Activated CD4-positive, alpha-beta T cell treated with anti-CD3 and anti-CD28 coated beads, Interleukin-2, amount 10 ng/mL, durations not matched to agents 7 days and 5 days (primary cell): ENCODE results near the gene PHKA2. TPM values are rescaled to one million over a fixed set of nuclear protein-coding genes. Genes with fewer than 3 reads are reported as not detected.

Experiments used
- CTCF ChIA-PET: fragments of 350-600 bp; sonication (Branson Sonifier 250); formaldehyde crosslinking; loops from one replicate; lab custom pipeline; 2021; ENCODE audit warnings: antibody characterized with exemption; lab: Charles Lee
- POLR2A ChIA-PET: fragments of 350-600 bp; sonication (Branson Sonifier 250); formaldehyde crosslinking; loops from one replicate; lab custom pipeline; 2021; ENCODE audit warnings: antibody characterized with exemption; lab: Charles Lee
- DNase-seq: peaks from one replicate; pipeline ENCODE4 v3.0.0-alpha.2; 2020
- H3K27ac Mint-ChIP-seq: one replicate; pipeline ENCODE4 v1.8.0; 2021; ENCODE audit warnings: mild to moderate bottlenecking, moderate library complexity, mixed read lengths
- H3K27me3 Mint-ChIP-seq: one replicate; pipeline ENCODE4 v1.8.0; 2021; ENCODE audit warnings: mixed read lengths
- H3K36me3 Mint-ChIP-seq: one replicate; pipeline ENCODE4 v1.8.0; 2021; ENCODE audit warnings: low read depth, mixed read lengths
- H3K4me1 Mint-ChIP-seq: one replicate; pipeline ENCODE4 v1.8.0; 2021; ENCODE audit warnings: mixed read lengths
- H3K4me3 Mint-ChIP-seq: one replicate; pipeline ENCODE4 v1.8.0; 2021; ENCODE audit warnings: mild to moderate bottlenecking, moderate library complexity, mixed read lengths
- H3K9me3 Mint-ChIP-seq: one replicate; pipeline ENCODE4 v1.8.0; 2021; ENCODE audit warnings: mixed read lengths
- total RNA-seq, 2 experiments: library from RNA; stranded (reverse); gene quantifications; one replicate each; pipeline ENCODE4 v1.2.3, GENCODE V29; 2021

Gene PHKA2
- total RNA-seq, 2 experiments from 2014 or later: 27.5 to 27.8 TPM

DNA sequence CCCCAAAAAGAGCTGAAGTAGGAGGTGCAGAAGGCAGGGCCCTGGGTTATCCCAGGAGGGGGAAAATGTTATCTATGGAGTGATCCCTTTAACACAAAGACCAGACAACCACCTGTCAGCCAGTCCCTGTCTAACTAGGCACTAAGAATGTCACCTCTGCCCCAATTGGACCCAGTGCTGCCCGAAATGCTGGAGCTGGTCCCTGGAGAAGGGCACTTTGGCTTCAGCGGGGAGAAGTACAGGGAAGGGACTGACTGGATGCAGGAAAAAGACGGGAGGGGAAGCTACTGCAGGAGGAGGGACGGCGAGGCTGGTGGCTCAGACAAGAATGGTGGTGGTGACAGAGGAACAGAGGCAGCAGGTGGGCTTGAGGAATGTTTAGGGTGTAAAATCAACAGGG lies 17.3 kb downstream of the PHKA2 start:
- CTCF ChIA-PET: interaction anchor here (1.1 to 1.4 kb wide), 2 partner anchors 15 to 25 kb away, joined by 3 to 4 read pairs; no protein-coding TSS in a partner anchor
- no peak overlapping the region for H3K4me3 Mint-ChIP-seq
- peak overlapping the region; percentile 25 for H3K27ac Mint-ChIP-seq
- no peak for DNase-seq
- no peaks in the 10 kb centered on the region for H3K9me3 Mint-ChIP-seq
- H3K27me3 Mint-ChIP-seq: no peaks in the 10 kb centered on the region
- peaks cover 18% of the 10 kb centered on the region for H3K4me1 Mint-ChIP-seq
- H3K36me3 Mint-ChIP-seq: no peaks in the 10 kb centered on the region
- POLR2A ChIA-PET: no interaction called here

DNA sequence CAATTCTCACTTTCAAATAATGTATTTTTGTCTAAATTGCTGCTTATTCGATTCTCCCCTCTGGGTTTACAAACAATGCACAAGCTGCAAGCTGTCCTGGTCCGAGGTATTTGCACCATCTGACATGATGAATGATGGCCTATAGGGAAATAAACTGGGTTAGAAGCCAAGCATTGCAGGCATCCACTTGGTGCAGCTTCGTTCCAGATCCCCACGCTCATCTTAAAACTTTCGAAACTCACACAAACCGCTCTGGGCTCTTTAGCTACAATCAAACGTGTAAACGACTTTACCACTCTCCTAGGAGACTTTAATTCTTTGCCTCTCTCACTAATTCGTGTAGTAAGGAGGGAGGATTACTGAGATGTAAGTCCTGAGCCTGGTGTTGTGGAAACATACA lies 19.0 kb downstream of the PHKA2 start:
- no peak overlapping the region for H3K4me3 Mint-ChIP-seq
- POLR2A ChIA-PET: no interaction called here
- H3K4me1 Mint-ChIP-seq: peaks cover 25% of the 10 kb centered on the region
- no peaks in the 10 kb centered on the region for H3K36me3 Mint-ChIP-seq
- DNase-seq: no peak
- H3K9me3 Mint-ChIP-seq: no peaks in the 10 kb centered on the region
- CTCF ChIA-PET: interaction anchor here (1.3 kb wide), 1 partner anchor 16 kb away, joined by 3 read pairs; no protein-coding TSS in a partner anchor
- no peaks in the 10 kb centered on the region for H3K27me3 Mint-ChIP-seq
- H3K27ac Mint-ChIP-seq: no peak overlapping the region

DNA sequence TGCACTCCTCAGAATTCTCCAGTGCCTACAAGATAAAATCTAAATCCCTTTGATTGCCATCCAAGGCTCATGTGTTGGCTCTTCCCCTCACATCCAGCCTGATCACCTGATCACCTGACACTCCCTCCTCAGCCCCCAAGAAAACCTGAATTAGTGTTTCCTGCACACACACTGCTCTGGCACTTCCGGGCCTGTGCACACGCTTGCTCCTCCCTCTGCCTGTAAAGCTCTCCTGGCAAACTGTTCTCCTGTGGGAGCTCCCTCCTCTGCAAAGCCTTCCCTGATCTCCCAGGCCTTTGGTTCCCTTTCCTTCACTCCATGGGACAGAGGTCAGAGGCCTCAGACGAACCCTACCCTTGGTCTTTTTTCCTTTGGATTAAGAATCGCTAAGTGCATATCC lies 19.9 kb downstream of the PHKA2 start:
- CTCF ChIA-PET: interaction anchor here (1.3 kb wide), 1 partner anchor 15 kb away, joined by 3 read pairs; no protein-coding TSS in a partner anchor
- H3K36me3 Mint-ChIP-seq: no peaks in the 10 kb centered on the region
- H3K27ac Mint-ChIP-seq: peak overlapping the region; percentile 47

DNA sequence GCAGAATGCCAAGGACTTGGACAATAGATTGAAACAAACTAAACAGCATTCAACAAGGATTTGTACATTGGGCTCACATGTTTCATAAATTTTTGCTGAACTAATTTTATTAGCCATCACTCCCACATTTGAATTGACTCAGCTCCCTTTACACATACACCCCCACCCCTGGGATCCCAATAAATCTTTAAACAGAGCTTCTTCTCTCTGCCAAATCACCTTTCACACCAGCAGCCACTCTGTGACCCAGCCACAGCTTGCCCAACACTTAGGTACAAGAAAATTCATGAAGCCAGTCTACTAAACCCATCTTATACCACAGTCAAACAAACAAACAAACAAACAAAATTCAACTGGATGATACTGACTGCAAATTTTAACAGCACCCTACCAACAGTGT lies 21.6 kb downstream of the PHKA2 start:
- ChIA-PET CTCF (interaction anchor here (1.0 kb wide), 1 partner anchor 9 kb away, joined by 4 read pairs; no protein-coding TSS in a partner anchor), POLR2A (no interaction called here)

More for the DNA sequence above, 19.9 kb downstream of the PHKA2 start:
- no peak for DNase-seq
- Mint-ChIP-seq H3K4me1 (peaks cover 29% of the 10 kb centered on the region), H3K4me3 (no peak overlapping the region), H3K27me3 (no peaks in the 10 kb centered on the region), H3K9me3 (no peaks in the 10 kb centered on the region)
- POLR2A ChIA-PET: no interaction called here

DNA sequence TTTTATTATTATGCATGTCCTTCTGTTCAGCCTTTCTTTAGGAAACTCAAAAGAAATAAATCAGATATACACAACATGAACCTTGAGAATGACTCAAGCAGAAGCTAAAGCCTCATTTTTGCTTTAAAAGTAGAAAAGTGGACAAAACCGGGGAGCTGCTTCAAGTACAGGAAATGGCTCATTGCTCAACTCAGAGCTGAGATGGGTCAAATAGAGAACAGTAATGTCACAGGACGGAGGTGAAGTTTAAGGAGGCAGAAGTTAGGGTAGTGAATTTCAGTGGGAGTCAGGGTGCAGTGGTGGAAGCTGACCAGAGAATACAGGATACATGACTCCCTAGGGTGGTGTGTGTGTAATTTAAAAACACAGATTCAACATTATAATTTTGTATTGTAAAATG lies 22.2 kb downstream of the PHKA2 start:
- ChIA-PET POLR2A (no interaction called here), CTCF (interaction anchor here (1.0 kb wide), 1 partner anchor 10 kb away, joined by 4 read pairs; no protein-coding TSS in a partner anchor)
- Mint-ChIP-seq H3K27ac (no peak overlapping the region), H3K4me3 (no peak overlapping the region), H3K36me3 (no peaks in the 10 kb centered on the region), H3K27me3 (no peaks in the 10 kb centered on the region), H3K4me1 (peaks cover 29% of the 10 kb centered on the region), H3K9me3 (no peaks in the 10 kb centered on the region)
- DNase-seq: no peak

More for the DNA sequence above, 21.6 kb downstream of the PHKA2 start:
- Mint-ChIP-seq H3K9me3 (no peaks in the 10 kb centered on the region), H3K36me3 (no peaks in the 10 kb centered on the region), H3K4me1 (peaks cover 29% of the 10 kb centered on the region), H3K27ac (no peak overlapping the region), H3K4me3 (no peak overlapping the region), H3K27me3 (no peaks in the 10 kb centered on the region)
- no peak for DNase-seq

DNA sequence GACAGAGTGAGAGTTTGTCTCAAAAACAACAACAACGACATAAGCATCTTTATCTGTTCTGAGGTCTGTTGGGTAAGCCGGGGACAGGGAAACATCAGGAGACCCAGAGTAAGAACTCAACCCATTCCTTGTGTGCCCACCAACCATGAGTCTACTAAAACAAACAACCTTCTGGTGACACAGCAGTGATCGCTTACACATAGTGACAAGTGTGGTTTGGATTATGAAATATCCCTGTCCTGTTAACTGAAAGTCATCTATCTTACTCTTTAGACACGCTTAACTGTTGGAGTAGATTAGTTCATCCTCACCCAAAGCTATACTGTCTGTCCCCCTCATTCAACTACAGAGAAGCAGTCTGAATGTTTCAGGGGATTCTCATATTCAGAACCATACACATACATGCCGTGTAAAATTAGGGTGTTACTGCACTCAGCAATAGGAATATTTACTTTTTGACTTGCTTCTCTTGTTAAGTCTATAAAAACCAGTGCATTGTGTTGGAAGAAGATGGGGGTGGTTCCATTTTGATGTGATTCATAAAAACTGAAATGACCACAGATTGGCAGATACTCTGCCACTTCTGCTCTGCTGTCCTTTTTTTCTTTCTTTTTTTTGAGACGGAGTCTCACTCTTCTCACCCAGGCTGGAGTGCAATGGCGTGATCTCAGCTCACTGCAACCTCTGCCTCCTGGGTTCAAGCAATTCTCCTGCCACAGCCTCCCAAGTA lies 27.4 kb downstream of the PHKA2 start:
- H3K4me3 Mint-ChIP-seq: no peak overlapping the region
- no peaks in the 10 kb centered on the region for H3K9me3 Mint-ChIP-seq
- H3K4me1 Mint-ChIP-seq: peaks cover 26% of the 10 kb centered on the region
- no peaks in the 10 kb centered on the region for H3K36me3 Mint-ChIP-seq
- POLR2A ChIA-PET: no interaction called here
- no peak overlapping the region for H3K27ac Mint-ChIP-seq
- DNase-seq: no peak
- no peaks in the 10 kb centered on the region for H3K27me3 Mint-ChIP-seq
- CTCF ChIA-PET: interaction anchor here (1.3 kb wide), 1 partner anchor 15 kb away, joined by 3 read pairs; no protein-coding TSS in a partner anchor

DNA sequence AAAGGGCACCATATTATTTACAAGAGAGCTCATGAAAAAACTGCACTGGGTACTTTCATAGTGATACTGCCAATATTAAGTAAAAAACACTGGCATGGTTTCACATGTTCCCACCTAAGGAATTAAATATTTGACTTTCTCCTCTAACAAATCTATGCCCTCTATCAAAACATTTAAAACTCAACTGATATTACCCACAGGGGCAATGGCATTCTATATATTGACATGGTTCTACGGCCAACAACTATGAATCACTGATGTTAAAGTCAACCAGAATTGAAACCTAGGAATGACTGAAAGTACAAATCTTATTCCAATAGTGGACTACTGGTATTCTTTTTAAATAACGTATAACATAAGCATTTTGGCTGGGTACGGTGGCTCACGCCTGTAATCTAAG lies 28.2 kb downstream of the PHKA2 start:
- Mint-ChIP-seq H3K4me1 (peaks cover 26% of the 10 kb centered on the region), H3K4me3 (no peak overlapping the region), H3K27ac (no peak overlapping the region), H3K27me3 (no peaks in the 10 kb centered on the region), H3K9me3 (no peaks in the 10 kb centered on the region), H3K36me3 (peaks cover 2% of the 10 kb centered on the region)
- DNase-seq: no peak
- POLR2A ChIA-PET: no interaction called here
- CTCF ChIA-PET: interaction anchor here (1.5 kb wide), 1 partner anchor 15 kb away, joined by 4 read pairs; no protein-coding TSS in a partner anchor

DNA sequence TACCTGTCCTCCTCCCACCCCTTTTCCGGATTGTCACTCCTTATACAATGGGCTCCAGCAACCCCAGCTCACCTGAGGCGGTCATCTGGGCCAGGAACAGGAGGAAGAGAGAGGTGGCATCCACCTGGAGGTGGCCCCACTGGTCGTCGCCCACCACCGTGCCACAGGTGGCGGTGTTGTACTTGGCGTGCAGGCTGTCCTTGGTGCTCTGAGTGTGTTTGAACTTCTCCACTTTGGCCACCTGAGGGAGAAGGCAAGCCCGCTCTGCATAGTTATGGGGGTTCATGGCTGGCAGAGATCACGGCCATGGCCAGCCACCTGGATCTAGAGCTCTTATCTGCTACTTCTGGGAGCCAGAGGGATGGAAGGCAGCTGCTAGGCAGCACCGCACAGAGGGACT lies 32.9 kb downstream of the PHKA2 start:
- Mint-ChIP-seq H3K4me3 (no peak overlapping the region), H3K27me3 (no peaks in the 10 kb centered on the region), H3K27ac (peak overlapping the region; percentile 54), H3K4me1 (peaks cover 17% of the 10 kb centered on the region), H3K9me3 (no peaks in the 10 kb centered on the region), H3K36me3 (peaks cover 10% of the 10 kb centered on the region)
- POLR2A ChIA-PET: no interaction called here
- DNase-seq: no peak
- CTCF ChIA-PET: interaction anchor here (0.6 kb wide), 1 partner anchor 163 kb away, joined by 4 read pairs; no protein-coding TSS in a partner anchor

DNA sequence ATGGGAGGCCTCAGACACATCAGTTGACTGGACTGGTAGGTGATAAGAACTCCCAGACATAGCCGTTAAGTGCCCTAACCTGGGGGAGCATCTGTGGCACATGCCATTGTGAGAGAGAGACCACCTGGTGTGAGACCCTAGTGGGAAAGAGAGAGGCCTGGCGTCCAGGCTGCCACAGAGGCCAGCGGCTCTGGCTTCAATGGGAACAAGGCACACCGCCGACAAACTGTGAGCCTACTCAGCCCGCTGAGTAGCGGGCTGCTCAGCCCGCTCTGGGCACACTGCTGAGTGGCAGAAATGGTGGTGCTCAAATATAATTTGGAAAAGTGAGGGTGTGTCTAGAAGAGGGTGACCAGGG lies 34.0 kb downstream of the PHKA2 start:
- ChIA-PET POLR2A (no interaction called here), CTCF (interaction anchor here (0.5 to 1.1 kb wide), 2 partner anchors 26 to 525 kb away, joined by 3 read pairs; no protein-coding TSS in a partner anchor)
- Mint-ChIP-seq H3K36me3 (peaks cover 10% of the 10 kb centered on the region), H3K9me3 (no peaks in the 10 kb centered on the region), H3K4me1 (peaks cover 14% of the 10 kb centered on the region), H3K4me3 (no peak overlapping the region), H3K27ac (no peak overlapping the region), H3K27me3 (no peaks in the 10 kb centered on the region)
- no peak for DNase-seq

DNA sequence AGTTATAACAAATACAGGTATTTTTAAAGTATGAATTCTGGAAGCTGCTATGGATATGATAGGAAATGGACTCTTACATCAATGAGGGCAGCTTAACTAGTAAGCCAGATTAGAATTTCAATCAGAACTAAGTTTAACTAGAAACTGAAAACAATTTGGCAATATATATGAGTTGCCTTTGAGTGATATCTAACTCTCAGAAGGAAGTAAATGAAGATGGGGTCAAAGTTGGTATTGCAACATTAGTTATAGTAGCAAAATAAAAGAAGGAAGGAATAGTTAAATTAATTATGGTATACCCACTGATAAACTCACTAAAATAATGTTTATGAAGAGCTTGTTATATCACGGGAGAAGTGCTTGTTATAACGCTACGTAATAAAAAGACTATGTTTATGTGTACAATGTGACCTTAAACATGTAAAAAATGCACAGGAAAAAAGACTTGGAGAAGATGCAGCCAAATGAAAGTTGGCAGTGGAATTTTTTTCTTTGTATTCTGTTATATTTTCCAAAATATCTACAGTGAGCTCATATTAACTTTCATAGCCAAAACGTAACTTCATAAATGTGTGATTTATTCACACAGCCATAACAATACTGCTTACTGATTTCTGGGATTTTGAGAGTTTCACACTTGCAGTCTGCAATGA lies 34.5 kb downstream of the PHKA2 start:
- peaks cover 9% of the 10 kb centered on the region for H3K4me1 Mint-ChIP-seq
- no peak overlapping the region for H3K27ac Mint-ChIP-seq
- no peaks in the 10 kb centered on the region for H3K9me3 Mint-ChIP-seq
- ChIA-PET CTCF (interaction anchor here (1.1 to 1.4 kb wide), 2 partner anchors 15 to 25 kb away, joined by 3 read pairs; no protein-coding TSS in a partner anchor), POLR2A (no interaction called here)
- H3K27me3 Mint-ChIP-seq: no peaks in the 10 kb centered on the region
- H3K36me3 Mint-ChIP-seq: peaks cover 10% of the 10 kb centered on the region
- no peak for DNase-seq
- H3K4me3 Mint-ChIP-seq: no peak overlapping the region

DNA sequence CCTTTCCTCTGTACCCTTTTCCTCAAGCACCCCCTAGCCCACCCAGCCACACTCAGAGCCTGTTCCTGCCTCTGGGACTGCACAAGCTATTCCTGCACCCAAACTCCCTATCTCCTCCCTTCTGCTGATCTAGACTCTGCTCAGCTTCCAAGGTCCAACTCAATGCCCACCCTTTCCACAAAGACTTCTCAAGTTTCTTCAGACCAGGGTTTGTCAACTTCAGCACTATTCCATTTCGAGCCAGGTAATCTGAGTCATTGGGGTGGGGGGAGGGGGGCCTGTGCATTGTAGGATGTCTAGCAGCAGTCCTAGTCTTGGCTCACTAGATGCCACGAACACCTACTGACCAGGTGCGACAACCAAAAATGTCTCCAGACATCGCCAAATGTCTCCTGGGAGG lies 37.3 kb downstream of the PHKA2 start:
- H3K36me3 Mint-ChIP-seq: peaks cover 10% of the 10 kb centered on the region
- CTCF ChIA-PET: no interaction called here
- H3K9me3 Mint-ChIP-seq: no peaks in the 10 kb centered on the region

DNA sequence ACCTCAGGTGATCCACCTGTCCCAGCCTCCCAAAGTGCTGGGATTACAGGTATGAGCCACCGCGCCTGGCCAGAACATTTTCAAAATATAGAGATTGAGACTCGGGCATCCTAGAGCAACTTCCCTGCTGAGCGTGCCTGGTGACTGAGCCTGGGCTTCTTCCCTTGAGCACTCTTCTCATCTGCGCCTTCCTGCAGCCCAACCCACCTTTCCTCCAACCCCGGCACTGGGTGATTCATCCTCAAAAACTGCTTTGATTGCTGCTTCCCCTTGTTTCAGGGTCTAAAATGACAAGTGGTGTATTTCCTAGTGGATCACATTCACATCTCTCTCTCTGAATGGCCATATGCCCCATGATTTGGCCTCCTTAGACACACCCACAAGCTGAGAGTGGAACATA lies 37.8 kb downstream of the PHKA2 start:
- CTCF ChIA-PET: no interaction called here
- H3K27ac Mint-ChIP-seq: no peak overlapping the region

More for the DNA sequence above, 37.3 kb downstream of the PHKA2 start:
- no peaks in the 10 kb centered on the region for H3K4me1 Mint-ChIP-seq
- POLR2A ChIA-PET: no interaction called here
- no peaks in the 10 kb centered on the region for H3K27me3 Mint-ChIP-seq
- no peak overlapping the region for H3K27ac Mint-ChIP-seq
- DNase-seq: no peak
- H3K4me3 Mint-ChIP-seq: no peak overlapping the region

DNA sequence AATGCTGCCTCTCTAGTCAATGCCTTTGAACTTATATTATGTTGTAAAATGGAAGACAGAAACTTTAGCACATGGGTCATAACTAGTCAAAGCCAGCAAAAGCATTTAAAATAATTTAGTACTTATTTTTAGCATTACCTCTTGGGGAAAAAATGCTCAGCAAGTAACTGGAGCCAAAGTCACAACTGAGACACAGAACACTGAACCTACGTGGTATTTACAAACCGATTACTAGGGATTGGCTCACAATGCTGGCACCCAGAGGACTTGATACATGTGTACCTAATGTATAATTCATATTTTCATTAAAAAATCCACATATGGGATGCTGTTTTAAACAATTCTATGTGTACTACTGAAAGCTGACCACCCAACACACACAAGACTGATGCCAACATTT lies 38.4 kb downstream of the PHKA2 start:
- Mint-ChIP-seq H3K4me1 (no peaks in the 10 kb centered on the region), H3K27me3 (no peaks in the 10 kb centered on the region), H3K9me3 (no peaks in the 10 kb centered on the region), H3K27ac (no peak overlapping the region), H3K36me3 (peaks cover 8% of the 10 kb centered on the region), H3K4me3 (no peak overlapping the region)
- DNase-seq: no peak
- CTCF ChIA-PET: no interaction called here
- POLR2A ChIA-PET: no interaction called here

More for the DNA sequence above, 37.8 kb downstream of the PHKA2 start:
- Mint-ChIP-seq H3K9me3 (no peaks in the 10 kb centered on the region), H3K27me3 (no peaks in the 10 kb centered on the region), H3K36me3 (peaks cover 8% of the 10 kb centered on the region), H3K4me1 (no peaks in the 10 kb centered on the region), H3K4me3 (no peak overlapping the region)
- POLR2A ChIA-PET: no interaction called here
- no peak for DNase-seq
